ENCODE results near the gene GALNT17.

The GALNT17 gene

DNA sequence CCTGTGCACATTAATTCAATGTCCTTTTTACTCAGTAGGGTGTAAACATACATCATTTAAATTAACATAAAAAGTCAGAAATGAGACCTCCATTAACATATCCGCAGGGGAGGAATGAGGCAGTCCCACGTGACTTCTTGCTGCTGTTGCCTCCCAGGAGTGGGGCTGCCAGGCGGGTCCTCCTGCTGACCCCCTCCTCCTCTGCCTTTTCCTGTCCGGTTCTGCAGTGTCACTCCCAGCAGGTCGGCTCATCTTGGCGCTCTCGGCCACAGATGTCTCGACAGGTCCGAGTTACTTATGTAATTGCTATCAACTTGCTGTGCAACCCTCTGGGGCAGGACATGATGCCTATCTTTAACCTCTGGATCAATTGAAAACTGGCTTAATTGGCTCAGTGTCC is 329.6 kb downstream of the GALNT17 start:
- DNase-seq (ENCODE audit: low spot score): no peak

- no peak for DNase-seq (ENCODE audit: low spot score)
Measured at GRCh38 chr7:71465741-71466189, 333.8 kb downstream of the GALNT17 start.

- no peak for DNase-seq (ENCODE audit: low spot score)
Measured at GRCh38 chr7:71466448-71467145, 334.7 kb downstream of the GALNT17 start.

- DNase-seq (ENCODE audit: low spot score): no peak
Measured at GRCh38 chr7:71470326-71470725, 338.4 kb downstream of the GALNT17 start.

- DNase-seq (ENCODE audit: low spot score): no peak
Measured at GRCh38 chr7:71470830-71471229, 338.9 kb downstream of the GALNT17 start.

GRCh38 chr7:71472962-71473361 is 341.0 kb downstream of the GALNT17 start:
- DNase-seq (ENCODE audit: low spot score): no peak

DNA sequence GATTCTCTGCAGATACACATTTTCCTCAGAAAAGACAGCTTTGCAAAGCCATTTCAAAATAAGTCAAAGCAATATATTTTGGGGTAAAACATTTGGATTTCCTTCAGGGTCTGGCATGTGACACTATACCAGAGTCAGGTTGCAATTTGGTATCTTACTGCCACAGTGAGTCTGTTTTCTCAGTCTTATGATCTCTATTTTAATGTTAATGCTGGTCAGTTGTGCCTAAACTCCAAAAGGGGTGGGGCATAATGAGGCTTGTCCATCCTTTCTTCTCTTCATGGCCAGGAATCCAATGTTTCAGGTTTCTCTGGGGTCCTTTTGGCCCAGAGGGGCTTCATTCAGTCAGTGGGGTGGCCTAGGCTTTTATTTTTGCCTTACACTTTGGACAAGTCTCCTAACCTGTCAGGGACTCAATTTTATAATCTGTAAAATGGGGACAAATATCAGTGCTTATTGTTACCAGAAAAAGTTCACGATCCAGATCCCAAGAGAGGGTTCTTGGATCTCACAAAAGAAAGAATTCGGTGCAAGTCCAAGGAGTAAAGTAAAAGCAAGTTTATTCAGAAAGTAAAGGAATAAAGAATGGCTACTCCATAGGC is 341.5 kb downstream of the GALNT17 start:
- DNase-seq (ENCODE audit: low spot score): no peak

GRCh38 chr7:71477441-71477840 is 345.5 kb downstream of the GALNT17 start:
- DNase-seq (ENCODE audit: low spot score): no peak

- no peak for DNase-seq (ENCODE audit: low spot score)
Measured at GRCh38 chr7:71479231-71479630, 347.3 kb downstream of the GALNT17 start.

DNA sequence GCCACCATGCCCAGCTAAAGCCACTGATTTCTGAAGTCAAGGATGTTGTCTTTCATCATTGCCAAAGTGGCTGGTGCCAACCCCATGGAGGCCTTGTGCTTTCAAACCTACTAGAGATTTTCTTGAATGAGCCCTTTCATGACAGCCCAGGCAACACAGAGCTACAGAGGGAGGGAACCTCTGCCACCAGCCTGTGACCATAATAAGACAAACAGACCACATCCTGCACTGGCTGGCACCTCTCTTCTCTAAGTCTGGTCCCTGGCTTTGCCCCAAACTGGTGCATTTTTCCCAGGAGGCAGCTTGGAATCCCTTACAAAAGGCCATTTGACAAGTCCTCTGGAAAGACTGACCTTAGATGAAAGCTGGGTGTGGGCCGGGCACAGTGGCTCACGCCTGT is 348.8 kb downstream of the GALNT17 start:
- DNase-seq (ENCODE audit: low spot score): no peak

DNA sequence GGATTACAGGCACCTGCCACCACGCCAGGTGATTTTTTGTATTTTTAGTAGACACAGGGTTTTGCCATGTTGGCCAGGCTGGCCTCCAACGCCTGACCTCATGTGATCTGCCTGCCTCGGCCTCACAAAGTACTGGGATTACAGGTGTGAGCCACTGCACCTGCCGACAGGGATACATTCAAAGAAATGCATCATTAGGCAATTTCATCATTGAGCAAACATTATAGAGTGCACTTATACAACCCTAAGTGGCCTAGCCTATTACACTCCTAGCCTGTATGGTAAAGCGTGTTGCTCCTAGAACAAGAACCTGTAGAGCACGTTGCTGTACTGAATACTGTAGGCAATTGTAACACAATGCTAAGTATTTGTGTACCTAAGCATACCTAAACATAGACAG is 350.3 kb downstream of the GALNT17 start:
- no peak for DNase-seq (ENCODE audit: low spot score)

GRCh38 chr7:71484380-71484779 is 352.4 kb downstream of the GALNT17 start:
- peak; percentile 24 for DNase-seq (ENCODE audit: low spot score)

DNA sequence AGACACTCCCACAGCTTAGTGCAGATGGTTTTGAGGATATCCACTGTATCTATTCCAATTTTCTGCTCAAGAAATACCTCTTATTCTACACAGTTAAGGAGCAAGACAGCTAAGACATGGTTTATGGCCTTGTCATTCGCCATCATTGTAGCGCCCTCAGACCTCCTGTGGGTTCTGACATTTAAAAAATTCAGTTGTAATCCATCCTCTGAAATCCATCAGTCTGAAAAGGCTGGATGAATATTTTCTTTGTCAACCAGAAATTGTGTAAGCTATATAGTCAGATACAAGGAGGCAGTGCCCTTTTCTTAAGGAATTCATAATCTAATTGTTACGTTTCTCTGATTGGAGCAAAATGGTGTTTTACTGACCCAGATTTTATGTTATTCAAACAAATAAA is 353.6 kb downstream of the GALNT17 start:
- no peak for DNase-seq (ENCODE audit: low spot score)

DNA sequence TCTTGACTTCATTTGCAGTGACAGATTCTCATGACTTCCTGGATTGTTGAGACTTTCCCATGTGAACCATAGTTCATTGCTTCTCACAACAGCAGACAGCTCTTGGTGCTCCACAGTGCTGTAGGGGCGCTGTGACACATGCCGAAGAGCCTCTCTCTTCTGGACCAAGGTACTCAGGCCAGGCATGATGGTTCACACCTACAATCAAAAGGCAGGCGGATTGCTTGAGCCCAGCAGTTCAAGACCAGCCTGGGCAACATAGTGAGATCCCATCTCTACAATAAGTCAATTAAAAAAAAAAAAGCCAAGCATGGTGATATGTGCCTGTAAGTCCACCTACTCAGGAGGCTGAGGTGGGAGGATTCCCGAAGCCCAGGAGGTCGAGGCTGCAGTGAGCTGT is 354.5 kb downstream of the GALNT17 start:
- DNase-seq (ENCODE audit: low spot score): no peak

GRCh38 chr7:71486856-71487628 is 355.1 kb downstream of the GALNT17 start:
- DNase-seq (ENCODE audit: low spot score): peak; percentile 87

DNA sequence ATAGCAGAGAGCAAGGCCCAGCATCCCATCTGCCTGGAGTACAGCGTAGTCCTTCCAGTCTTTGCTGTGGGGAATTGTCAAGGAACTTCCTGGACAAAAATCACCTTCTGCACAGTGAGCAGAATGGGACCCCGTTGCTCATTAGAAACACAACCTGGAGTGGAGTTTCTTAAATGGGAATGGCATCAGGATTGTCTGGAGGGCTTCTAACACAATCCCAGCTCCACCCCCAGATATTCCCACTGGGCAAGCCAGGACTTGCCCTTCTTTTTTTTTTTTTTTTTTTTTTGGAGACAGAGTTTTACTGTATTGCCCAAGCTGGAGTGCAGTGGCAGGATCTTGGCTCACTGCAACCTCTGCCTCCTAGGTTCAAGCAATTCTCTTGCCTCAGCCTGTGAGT is 356.4 kb downstream of the GALNT17 start:
- DNase-seq (ENCODE audit: low spot score): peak; percentile 55

DNA sequence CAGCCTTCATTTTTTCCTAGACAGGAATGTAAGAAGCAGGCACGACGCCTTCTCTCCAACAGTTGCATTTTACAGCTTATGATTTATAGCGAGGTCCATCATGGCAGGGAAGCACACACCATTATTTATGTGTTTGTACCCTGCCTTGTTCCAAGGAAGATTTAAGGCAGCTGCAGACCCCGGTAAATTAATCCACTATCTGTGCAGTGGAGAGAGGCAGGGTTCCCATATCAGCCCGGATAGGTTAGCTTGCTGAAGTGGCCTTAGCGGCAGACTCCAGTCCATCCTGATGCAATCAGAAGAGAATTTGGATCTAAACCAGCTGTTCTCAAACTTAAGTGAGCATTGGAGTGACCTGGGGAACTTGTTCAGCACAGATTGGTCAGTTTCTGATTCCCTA is 359.4 kb downstream of the GALNT17 start:
- no peak for DNase-seq (ENCODE audit: low spot score)

DNA sequence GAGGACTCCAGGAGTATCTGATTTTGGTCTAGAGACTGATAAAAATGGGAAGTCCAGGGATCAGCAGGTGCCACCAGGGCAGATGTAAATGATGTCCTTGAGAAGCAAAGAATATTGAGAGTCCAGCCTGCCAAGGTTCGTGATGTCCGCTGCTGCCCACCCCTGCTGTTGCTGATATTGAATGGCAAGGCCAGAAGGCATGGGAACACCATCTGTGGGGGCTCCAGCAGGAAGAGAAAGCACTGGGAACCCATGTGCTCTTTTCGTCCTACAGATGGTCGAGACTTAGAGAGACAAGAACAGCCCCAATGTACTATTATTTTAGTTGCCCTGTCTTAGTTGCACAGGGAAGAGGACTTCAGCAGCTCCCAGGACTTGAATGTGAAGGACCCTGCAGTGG is 363.9 kb downstream of the GALNT17 start:
- no peak for DNase-seq (ENCODE audit: low spot score)

DNA sequence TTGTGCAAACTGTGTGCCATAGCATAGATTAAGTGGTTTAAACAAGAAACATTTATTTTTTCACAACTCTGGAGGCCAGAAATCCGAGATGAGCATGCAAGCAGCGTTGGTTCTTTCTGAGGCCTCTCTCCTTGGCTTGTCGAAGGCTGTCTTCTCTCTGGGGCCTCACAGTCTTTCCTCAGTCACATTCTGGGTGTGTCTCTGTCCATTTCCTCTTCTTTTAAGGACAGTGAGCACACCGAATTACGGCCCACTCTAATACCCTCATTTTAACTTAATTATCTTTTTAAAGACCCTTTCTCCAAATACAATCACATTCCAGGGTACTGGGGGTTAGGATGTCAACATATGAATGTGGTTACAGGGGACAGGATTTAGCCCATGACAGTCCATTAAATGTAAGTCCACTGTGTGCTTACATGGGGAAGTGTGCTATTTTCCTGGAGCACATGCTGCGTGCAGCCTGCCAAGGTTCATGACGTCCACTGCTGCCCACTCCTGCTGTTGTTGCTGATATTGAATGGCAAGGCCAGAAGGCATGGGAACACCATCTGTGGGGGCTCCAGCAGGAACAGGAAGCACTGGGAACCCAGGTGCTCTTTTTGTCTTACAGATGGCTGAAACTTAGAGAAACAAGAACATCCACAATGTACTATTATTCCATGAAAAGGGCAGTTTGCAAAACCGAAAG is 365.5 kb downstream of the GALNT17 start:
- no peak for DNase-seq (ENCODE audit: low spot score)

GRCh38 chr7:71498381-71498780 is 366.4 kb downstream of the GALNT17 start:
- no peak for DNase-seq (ENCODE audit: low spot score)

- no peak for DNase-seq (ENCODE audit: low spot score)
Measured at GRCh38 chr7:71504697-71505441, 372.9 kb downstream of the GALNT17 start.

GRCh38 chr7:71506822-71507221 is 374.9 kb downstream of the GALNT17 start:
- no peak for DNase-seq (ENCODE audit: low spot score)

All from GM03348 (cell line).